Tibial artery (tissue), 4 donors: ENCODE data around the gene MINPP1.
A peak's percentile ranks its signal among the peaks of the same experiment; 100 is the strongest.

Experiments used
- DNase-seq, 2 donors: peaks; one replicate each; pipeline ENCODE4 v3.0.0-alpha.2; 2019
- H3K27ac ChIP-seq, 2 donors: fragments of 200-600 bp; sonication (generic) in 1 of 2; 1 replicate in 1 of 2; 2 replicates in 1 of 2; pipeline ENCODE4 v1.5.1; 2018 to 2019; ENCODE audit warnings: mild to moderate bottlenecking in 1 of 2
- H3K27me3 ChIP-seq, 2 donors: fragments of 200-600 bp; sonication (generic) in 1 of 2; one replicate each; pipeline versions ENCODE4 v1.5.1 to v1.6.0; 2016 to 2019
- H3K36me3 ChIP-seq, 3 donors: fragments of 200-600 bp; sonication (generic) in 2 of 3; one replicate each; pipeline ENCODE4 v1.5.1; 2016 to 2019; ENCODE audit warnings: mild to moderate bottlenecking in 2 of 3
- H3K4me1 ChIP-seq, 4 donors: fragments of 200-600 bp; sonication (generic) in 2 of 4; 1 replicate in 3 of 4; 2 replicates in 1 of 4; pipeline ENCODE4 v1.5.1; 2016 to 2019
- H3K4me3 ChIP-seq, 2 donors: fragments of 200-600 bp; sonication (generic) in 1 of 2; 1 replicate in 1 of 2; 2 replicates in 1 of 2; pipeline ENCODE4 v1.5.1; 2018 to 2019; ENCODE audit warnings: mild to moderate bottlenecking in 2 of 2
- H3K9me3 ChIP-seq, 3 donors: fragments of 200-600 bp; sonication (generic) in 1 of 3; one replicate each; pipeline ENCODE4 v1.5.1; 2016 to 2019
- CTCF ChIP-seq, 2 experiments: fragments of 200-600 bp in 1 of 2; fragments of 450-650 bp in 1 of 2; IDR thresholded peaks; one replicate each; pipeline ENCODE4 v1.5.1; 2017 to 2019; ENCODE audit warnings: antibody characterized with exemption in 2 of 2, mild to moderate bottlenecking in 1 of 2, moderate library complexity in 1 of 2
- intact Hi-C: fragments of 100-400 bp; cut with DNase I; formaldehyde crosslinking; loops from one replicate; pipeline ENCODE4 v1.15.0; 2023; ENCODE audit warnings: low total_unique reads

Gene MINPP1

DNA sequence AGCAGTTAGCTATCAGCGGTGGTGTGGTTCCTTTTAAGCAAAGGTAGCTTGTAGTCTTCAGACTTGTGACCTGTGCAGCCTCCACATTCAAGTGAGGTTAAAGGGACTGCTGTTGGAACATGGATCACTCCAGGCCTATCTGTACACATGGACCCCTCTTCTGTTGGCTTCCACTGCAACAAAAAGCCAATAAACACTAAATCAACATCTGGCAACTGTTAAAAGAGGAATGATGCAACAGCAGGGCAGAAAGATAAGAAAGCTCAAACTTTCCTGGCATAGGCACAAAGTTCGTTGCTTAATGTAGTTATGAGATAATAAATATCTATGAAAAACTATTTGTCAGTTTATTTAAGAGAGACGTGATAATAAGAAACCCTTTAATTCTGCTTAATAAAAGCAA is 4.0 kb upstream of the MINPP1 start:
- intact Hi-C loops, result no loop called here
- Histone ChIP-seq H3K27ac (no peak overlapping the region), H3K4me1 (peaks cover 0 to 11% (median 4%) of the 10 kb centered on the region in 4 donors), H3K36me3 (no peaks in the 10 kb centered on the region), H3K4me3 (no peak overlapping the region), H3K9me3 (no peaks in the 10 kb centered on the region), H3K27me3 (no peaks in the 10 kb centered on the region)
- no peak for TF ChIP-seq CTCF (IDR thresholded peaks at IDR 0.05)
- DNase-seq, result no peak

- Histone ChIP-seq H3K27me3 (no peaks in the 10 kb centered on the region), H3K4me1 (peaks cover 0 to 34% (median 17%) of the 10 kb centered on the region in 4 donors), H3K9me3 (no peaks in the 10 kb centered on the region), H3K4me3 (no peak overlapping the region), H3K27ac (no peak overlapping the region), H3K36me3 (no peaks in the 10 kb centered on the region)
- intact Hi-C loops, result no loop called here
- no peak for DNase-seq
- TF ChIP-seq CTCF (IDR thresholded peaks at IDR 0.05), result no peak
Measured at GRCh38 chr10:87503401-87503800, 1.3 kb upstream of the MINPP1 start.

- peak overlapping the region; percentile 82 to 96 for H3K4me3 ChIP-seq
Measured at GRCh38 chr10:87503886-87504285, 807 bp upstream of the MINPP1 start.

DNA sequence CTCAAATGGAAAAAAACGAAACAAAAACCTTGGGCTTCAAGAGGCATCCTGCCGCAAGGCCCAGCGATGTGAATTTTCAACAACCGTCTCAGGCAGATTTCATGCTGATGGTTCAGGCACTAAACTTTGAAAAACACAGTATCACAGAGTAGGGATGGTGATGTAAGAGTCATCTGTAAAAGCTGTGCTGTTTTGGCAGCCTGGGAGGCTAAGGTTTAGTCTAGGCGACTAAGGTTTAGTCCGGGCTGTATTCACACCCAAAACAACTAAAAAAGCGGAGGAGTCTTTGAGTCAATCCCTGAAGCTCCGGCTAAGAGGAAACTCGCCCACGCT is 420 bp upstream of the MINPP1 start:
- Histone ChIP-seq H3K27ac (peak overlapping the region; percentile 78 to 89), H3K4me3 (peak overlapping the region; percentile 82 to 96), H3K27me3 (no peaks in the 10 kb centered on the region), H3K4me1 (peaks cover 0 to 34% (median 17%) of the 10 kb centered on the region in 4 donors), H3K9me3 (no peaks in the 10 kb centered on the region), H3K36me3 (peaks cover 0 to 6% (median 0%) of the 10 kb centered on the region in 3 donors)
- intact Hi-C loops, result no loop called here
- no peak for DNase-seq
- TF ChIP-seq CTCF (IDR thresholded peaks at IDR 0.05), result no peak

More at GRCh38 chr10:87503886-87504285, 807 bp upstream of the MINPP1 start:
- H3K27ac ChIP-seq, result peak overlapping the region; percentile 78 to 89
- no peaks in the 10 kb centered on the region for H3K27me3 ChIP-seq
- TF ChIP-seq CTCF (IDR thresholded peaks at IDR 0.05), result no peak
- H3K36me3 ChIP-seq, result peaks cover 0 to 3% (median 0%) of the 10 kb centered on the region in 3 donors
- DNase-seq, result no peak
- no peaks in the 10 kb centered on the region for H3K9me3 ChIP-seq
- intact Hi-C loops, result no loop called here
- peaks cover 0 to 34% (median 17%) of the 10 kb centered on the region in 4 donors for H3K4me1 ChIP-seq

GRCh38 chr10:87505366-87506111 is 846 bp downstream of the MINPP1 start:
- intact Hi-C loops, result no loop called here
- peaks cover 0 to 14% (median 9%) of the 10 kb centered on the region in 3 donors for H3K36me3 ChIP-seq
- peak overlapping the region; percentile 82 to 96 for H3K4me3 ChIP-seq
- no peaks in the 10 kb centered on the region for H3K9me3 ChIP-seq
- TF ChIP-seq CTCF (IDR thresholded peaks at IDR 0.05), result peak in 1 of 2 experiments; percentile 45
- DNase-seq, result peak in 1 of 2 donors; percentile 29
- no peaks in the 10 kb centered on the region for H3K27me3 ChIP-seq
- H3K4me1 ChIP-seq, result peaks cover 0 to 34% (median 17%) of the 10 kb centered on the region in 4 donors
- peak overlapping the region; percentile 78 to 89 for H3K27ac ChIP-seq
